IMR-90 (cell line): ENCODE data around the gene PTPRK. TPM values are rescaled to one million over a fixed set of nuclear protein-coding genes. Genes with fewer than 3 reads are reported as not detected.

Experiments
- ATAC-seq: fragments of 200-7000 bp; cut with Tn5 transposase; 2 replicates; pipeline ENCODE4 v1.9.1; 2020; ENCODE audit warnings: low read depth, mild to moderate bottlenecking, moderate library complexity
- BruUV-seq: library from RNA; stranded (reverse); fragments of 400-500 nt; replicated peaks from 2 replicates; lab custom pipeline; 2021; lab: Mats Ljungman, UMichigan
- CTCF ChIA-PET: fragments of 300-600 bp; formaldehyde crosslinking; extraction: SDS; loops from one replicate; lab custom pipeline; 2021; ENCODE audit warnings: antibody characterized with exemption; lab: Yijun Ruan, JAX
- POLR2A ChIA-PET: fragments of 300-600 bp; sonication (Branson Sonifier 250); formaldehyde crosslinking; loops from one replicate; lab custom pipeline; 2022; ENCODE audit warnings: antibody characterized with exemption; ENCODE audit not compliant: unreplicated experiment; lab: Charles Lee
- DNase-seq: peaks from one replicate; pipeline ENCODE4 v3.0.0; 2013
- H2AFZ ChIP-seq: replicated peaks from 2 replicates; pipeline ENCODE3; 2013; ENCODE audit warnings: low read length, mild to moderate bottlenecking; ENCODE audit not compliant: poor library complexity
- H2AK5ac ChIP-seq: 2 replicates; pipeline ENCODE4 v1.6.1; 2013; ENCODE audit warnings: low read depth, low read length, inconsistent platforms
- H2AK9ac ChIP-seq: replicated peaks from 2 replicates; pipeline ENCODE3; 2013; ENCODE audit warnings: mild to moderate bottlenecking, low read depth, low read length, moderate library complexity; ENCODE audit not compliant: poor library complexity
- H2BK120ac ChIP-seq: 2 replicates; pipeline ENCODE4 v1.6.1; 2013; ENCODE audit warnings: low read depth, low read length, inconsistent platforms
- H2BK15ac ChIP-seq: 3 replicates; pipeline ENCODE4 v1.6.1; 2013; ENCODE audit warnings: low read depth, low read length, inconsistent platforms
- H2BK20ac ChIP-seq: 2 replicates; pipeline ENCODE4 v1.6.1; 2013; ENCODE audit warnings: low read depth, mild to moderate bottlenecking, inconsistent platforms, low read length, moderate library complexity
- H2BK5ac ChIP-seq: 2 replicates; pipeline ENCODE4 v1.6.1; 2013; ENCODE audit warnings: mild to moderate bottlenecking, low read depth, low read length, inconsistent platforms; ENCODE audit not compliant: poor library complexity, severe bottlenecking
- H3K14ac ChIP-seq: replicated peaks from 2 replicates; pipeline ENCODE4 v1.6.1; 2013; ENCODE audit warnings: low read depth, low read length, inconsistent platforms
- H3K18ac ChIP-seq: 2 replicates; pipeline ENCODE4 v1.6.1; 2013; ENCODE audit warnings: low read depth, low read length, control low read depth
- H3K23ac ChIP-seq: 2 replicates; pipeline ENCODE4 v1.6.1; 2013; ENCODE audit warnings: low read depth, low read length, inconsistent platforms
- H3K27ac ChIP-seq: 2 replicates; pipeline ENCODE4 v1.5.1; 2013; ENCODE audit warnings: mild to moderate bottlenecking, control low read depth, low read length; ENCODE audit not compliant: insufficient read depth
- H3K27me3 ChIP-seq: 2 replicates; pipeline ENCODE4 v1.6.1; 2013; ENCODE audit warnings: low read length; ENCODE audit not compliant: control insufficient read depth, insufficient read depth
- H3K36me3 ChIP-seq: 2 replicates; pipeline ENCODE4 v1.6.1; 2013; ENCODE audit warnings: low read length, mixed read lengths; ENCODE audit not compliant: control insufficient read depth, insufficient read depth
- H3K4ac ChIP-seq: 2 replicates; pipeline ENCODE4 v1.6.1; 2013; ENCODE audit warnings: low read depth, low read length, inconsistent platforms
- H3K4me1 ChIP-seq: 2 replicates; pipeline ENCODE4 v1.6.1; 2013; ENCODE audit warnings: low read length, mixed read lengths; ENCODE audit not compliant: control insufficient read depth, insufficient read depth
- H3K4me2 ChIP-seq: 2 replicates; pipeline ENCODE4 v1.6.1; 2013; ENCODE audit warnings: low read depth, mild to moderate bottlenecking, control low read depth, low read length, moderate library complexity
- H3K4me3 ChIP-seq: 2 replicates; pipeline ENCODE4 v1.5.1; 2013; ENCODE audit warnings: low read depth, mild to moderate bottlenecking, control low read depth, low read length, moderate library complexity; ENCODE audit not compliant: insufficient read depth
- H3K56ac ChIP-seq: 2 replicates; pipeline ENCODE4 v1.6.1; 2013; ENCODE audit warnings: low read length, inconsistent platforms; ENCODE audit not compliant: insufficient read depth; ENCODE audit errors: extremely low read depth
- H3K79me1 ChIP-seq, 2 experiments: 2 replicates each; pipeline ENCODE4 v1.6.1; 2013; ENCODE audit warnings: low read length in 2 of 2, inconsistent platforms in 1 of 2, low read depth in 1 of 2
- H3K9ac ChIP-seq: 2 replicates; pipeline ENCODE4 v1.6.1; 2013; ENCODE audit warnings: low read depth, low read length, control low read depth
- H3K9me1 ChIP-seq: 2 replicates; pipeline ENCODE4 v1.6.1; 2013; ENCODE audit warnings: low read length, inconsistent platforms; ENCODE audit not compliant: insufficient read depth
- H3K9me3 ChIP-seq: 2 replicates; pipeline ENCODE4 v1.6.1; 2013; ENCODE audit warnings: low read length; ENCODE audit not compliant: control insufficient read depth, insufficient read depth
- H4K20me1 ChIP-seq: 2 replicates; pipeline ENCODE4 v1.6.1; 2013; ENCODE audit warnings: low read length, inconsistent platforms; ENCODE audit not compliant: insufficient read depth
- H4K5ac ChIP-seq: 2 replicates; pipeline ENCODE4 v1.6.1; 2013; ENCODE audit warnings: mild to moderate bottlenecking, low read depth, low read length, control low read depth
- H4K8ac ChIP-seq, 2 experiments: 2 replicates each; pipeline ENCODE4 v1.6.1; 2013; ENCODE audit warnings: low read depth in 2 of 2, low read length in 2 of 2, control low read depth in 1 of 2, inconsistent platforms in 1 of 2
- H4K91ac ChIP-seq: 2 replicates; pipeline ENCODE4 v1.6.1; 2013; ENCODE audit warnings: low read depth, low read length, inconsistent platforms; ENCODE audit not compliant: insufficient read depth
- BHLHE40 ChIP-seq: fragments of 150-350 bp; IDR thresholded peaks from 2 replicates; pipeline ENCODE4 v1.6.1; 2016; ENCODE audit warnings: mild to moderate bottlenecking, low read depth, low read length
- CEBPB ChIP-seq: IDR thresholded peaks from 2 replicates; pipeline ENCODE4 v1.6.1; 2012; ENCODE audit warnings: low read depth, low read length, improper control_type of control experiment
- CHD1 ChIP-seq: IDR thresholded peaks from 2 replicates; pipeline ENCODE4 v1.6.1; 2012; ENCODE audit warnings: low read depth, low read length, improper control_type of control experiment
- FOS ChIP-seq: fragments of 150-350 bp; IDR thresholded peaks from 2 replicates; pipeline ENCODE4 v1.6.1; 2016; ENCODE audit warnings: low read depth, low read length
- MAFK ChIP-seq: IDR thresholded peaks from 2 replicates; pipeline ENCODE4 v1.6.1; 2012; ENCODE audit warnings: low read depth, low read length, improper control_type of control experiment
- MAZ ChIP-seq: IDR thresholded peaks from 2 replicates; pipeline ENCODE4 v1.6.1; 2012; ENCODE audit warnings: low read depth, mild to moderate bottlenecking, low read length, improper control_type of control experiment, moderate library complexity, borderline replicate concordance
- MXI1 ChIP-seq: IDR thresholded peaks from 2 replicates; pipeline ENCODE4 v1.6.1; 2012; ENCODE audit warnings: low read depth, mild to moderate bottlenecking, low read length, moderate library complexity, borderline replicate concordance
- NFE2L2 ChIP-seq: fragments of 150-350 bp; IDR thresholded peaks from 2 replicates; pipeline ENCODE4 v1.6.1; 2016; ENCODE audit warnings: low read depth, mild to moderate bottlenecking, low read length
- POLR2A ChIP-seq: IDR thresholded peaks from 2 replicates; pipeline ENCODE4 v1.6.1; 2012; ENCODE audit warnings: mild to moderate bottlenecking, low read depth, low read length
- RAD21 ChIP-seq: IDR thresholded peaks from 2 replicates; pipeline ENCODE4 v1.6.1; 2012; ENCODE audit warnings: low read length, improper control_type of control experiment
- RCOR1 ChIP-seq: IDR thresholded peaks from 2 replicates; pipeline ENCODE4 v1.6.1; 2012; ENCODE audit warnings: mild to moderate bottlenecking, low read length, improper control_type of control experiment; ENCODE audit not compliant: insufficient replicate concordance
- RFX5 ChIP-seq: IDR thresholded peaks from 2 replicates; pipeline ENCODE4 v1.8.0; 2012; ENCODE audit warnings: low read depth, mild to moderate bottlenecking, low read length, moderate library complexity
- SMC3 ChIP-seq: fragments of 150-350 bp; IDR thresholded peaks from 2 replicates; pipeline ENCODE4 v1.6.1; 2016; ENCODE audit warnings: low read depth, mild to moderate bottlenecking, antibody characterized with exemption, low read length, moderate library complexity
- WGBS, 2 experiments: methylation state at CpG; one replicate each; pipeline versions ENCODE4 v1.1.5 to v1.1.7; 2013; ENCODE audit warnings: missing lambda C conversion rate in 2 of 2; ENCODE audit not compliant: insufficient read length in 1 of 2; ENCODE audit errors: extremely low coverage in 2 of 2; 5-methylcytosine and 5-hydroxymethylcytosine counted together
- dilution Hi-C: fragments of 300-500 bp; cut with HindIII; formaldehyde crosslinking; loops from one replicate; pipeline ENCODE4 v1.14.3; 2018; ENCODE audit warnings: low sequenced_read_pairs; ENCODE audit not compliant: unreplicated experiment
- in situ Hi-C: fragments of 300-500 bp; cut with MboI; formaldehyde crosslinking; loops from 3 replicates; pipeline ENCODE4 v1.14.3; 2019; ENCODE audit warnings: low sequenced_read_pairs, inconsistent platforms, mixed read lengths
- intact Hi-C: fragments of 100-400 bp; cut with micrococcal nuclease; formaldehyde crosslinking; loops from 2 replicates; pipeline ENCODE4 v1.10.0; 2022
- polyA plus RNA-seq, 3 experiments: library from polyadenylated mRNA; depleted of rRNA; stranded (reverse); fragments of >200 nt; gene quantifications; 2 replicates each; pipeline ENCODE4 v1.2.3, GENCODE V29; 2012; ENCODE audit warnings: low replicate concordance in 1 of 3
- total RNA-seq: library from RNA; depleted of rRNA; stranded (reverse); fragments of >200 nt; gene quantifications from 2 replicates; pipeline ENCODE4 v1.2.3, GENCODE V29; 2012
- TF ChIP-seq, protein P1 (sequence below): conservative IDR thresholded peaks from 2 replicates; pipeline ENCODE4 v1.5.1; 2012; ENCODE audit warnings: mild to moderate bottlenecking, low read depth, low read length, improper control_type of control experiment
- TF ChIP-seq, protein P2 (sequence below): fragments of 150-350 bp; IDR thresholded peaks from 2 replicates; pipeline ENCODE4 v1.6.1; 2017; ENCODE audit warnings: mild to moderate bottlenecking, antibody characterized with exemption, low read length, low read depth
- TF ChIP-seq, protein P3 (sequence below): fragments of 150-350 bp; IDR thresholded peaks from 2 replicates; pipeline ENCODE4 v1.6.1; 2016; ENCODE audit warnings: low read depth, mild to moderate bottlenecking, low read length, moderate library complexity, borderline replicate concordance

Gene PTPRK
- total and polyA plus RNA-seq, 2 of the 4 experiments (the other 2 are of a cell fraction), result 18.0 to 80.8 TPM

DNA sequence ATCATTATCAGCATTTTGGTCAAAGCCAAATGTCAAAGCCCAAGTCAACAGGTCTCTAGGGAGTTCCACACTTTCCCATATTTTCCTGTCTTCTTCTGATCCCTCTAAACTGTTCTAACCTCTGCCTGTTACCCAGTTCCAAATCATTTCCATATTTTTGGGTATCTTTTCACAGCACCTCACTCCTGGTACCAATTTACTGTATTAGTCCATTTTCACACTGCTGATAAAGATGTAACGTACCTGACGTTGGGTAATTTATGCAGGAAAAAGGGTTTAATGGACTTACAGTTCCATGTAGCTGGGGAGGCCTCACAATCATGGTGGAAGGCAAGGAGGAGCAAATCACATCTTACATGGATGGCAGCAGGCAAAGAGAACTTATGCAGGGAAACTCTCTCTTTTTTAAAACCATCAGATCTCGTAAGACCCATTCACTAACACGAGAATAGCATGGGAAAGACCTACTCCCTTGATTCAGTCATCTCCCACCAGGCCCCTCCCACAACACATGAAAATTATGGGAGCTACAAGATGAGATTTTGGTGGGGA lies 143.4 kb downstream of the PTPRK start:
- no peaks in the 10 kb centered on the region for H3K4me1 ChIP-seq
- no peak for DNase-seq
- no peak for ATAC-seq

More for the DNA sequence above, 143.4 kb downstream of the PTPRK start:
- Histone ChIP-seq H3K9me3 (peaks cover 13% of the 10 kb centered on the region), H2AK9ac (no peak overlapping the region), H4K5ac (no peak overlapping the region), H2BK120ac (no peak overlapping the region), H3K79me1 (peaks cover 11 to 35% of the 10 kb centered on the region in 2 experiments), H3K9me1 (no peaks in the 10 kb centered on the region), H2BK15ac (no peak overlapping the region), H2AK5ac (no peak overlapping the region), H3K4ac (no peak overlapping the region), H2AFZ (no peak overlapping the region), H2BK5ac (no peak overlapping the region), H3K18ac (no peak overlapping the region), H3K14ac (no peak overlapping the region), H4K8ac (no peak overlapping the region), H3K27ac (no peak overlapping the region), H3K4me2 (no peak overlapping the region), H3K27me3 (no peaks in the 10 kb centered on the region), H3K36me3 (peaks cover 3% of the 10 kb centered on the region), H2BK20ac (no peak overlapping the region), H3K4me3 (no peak overlapping the region), H3K23ac (no peak overlapping the region), H4K20me1 (no peaks in the 10 kb centered on the region; the same call in 1 of the 2 replicates), H3K56ac (no peak overlapping the region), H4K91ac (no peak overlapping the region), H3K9ac (no peak overlapping the region)
- WGBS, 2 experiments, result no CpG with 5 or more reads among the region's 4 CpGs
- in situ Hi-C loops, result no loop called here
- dilution Hi-C loops, result no loop called here
- ChIA-PET POLR2A (no interaction called here), CTCF (no interaction called here)
- intact Hi-C loops, result no loop called here
- TF ChIP-seq CHD1 (no peak), MAFK (no peak), MAZ (no peak), RAD21 (no peak), BHLHE40 (no peak), CEBPB (no peak), RFX5 (no peak), NFE2L2 (no peak), MXI1 (no peak), POLR2A (no peak), FOS (no peak), RCOR1 (no peak), SMC3 (no peak)
- TF ChIP-seq, protein P1, sequence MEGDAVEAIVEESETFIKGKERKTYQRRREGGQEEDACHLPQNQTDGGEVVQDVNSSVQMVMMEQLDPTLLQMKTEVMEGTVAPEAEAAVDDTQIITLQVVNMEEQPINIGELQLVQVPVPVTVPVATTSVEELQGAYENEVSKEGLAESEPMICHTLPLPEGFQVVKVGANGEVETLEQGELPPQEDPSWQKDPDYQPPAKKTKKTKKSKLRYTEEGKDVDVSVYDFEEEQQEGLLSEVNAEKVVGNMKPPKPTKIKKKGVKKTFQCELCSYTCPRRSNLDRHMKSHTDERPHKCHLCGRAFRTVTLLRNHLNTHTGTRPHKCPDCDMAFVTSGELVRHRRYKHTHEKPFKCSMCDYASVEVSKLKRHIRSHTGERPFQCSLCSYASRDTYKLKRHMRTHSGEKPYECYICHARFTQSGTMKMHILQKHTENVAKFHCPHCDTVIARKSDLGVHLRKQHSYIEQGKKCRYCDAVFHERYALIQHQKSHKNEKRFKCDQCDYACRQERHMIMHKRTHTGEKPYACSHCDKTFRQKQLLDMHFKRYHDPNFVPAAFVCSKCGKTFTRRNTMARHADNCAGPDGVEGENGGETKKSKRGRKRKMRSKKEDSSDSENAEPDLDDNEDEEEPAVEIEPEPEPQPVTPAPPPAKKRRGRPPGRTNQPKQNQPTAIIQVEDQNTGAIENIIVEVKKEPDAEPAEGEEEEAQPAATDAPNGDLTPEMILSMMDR, result no peak
- TF ChIP-seq, protein P2, sequence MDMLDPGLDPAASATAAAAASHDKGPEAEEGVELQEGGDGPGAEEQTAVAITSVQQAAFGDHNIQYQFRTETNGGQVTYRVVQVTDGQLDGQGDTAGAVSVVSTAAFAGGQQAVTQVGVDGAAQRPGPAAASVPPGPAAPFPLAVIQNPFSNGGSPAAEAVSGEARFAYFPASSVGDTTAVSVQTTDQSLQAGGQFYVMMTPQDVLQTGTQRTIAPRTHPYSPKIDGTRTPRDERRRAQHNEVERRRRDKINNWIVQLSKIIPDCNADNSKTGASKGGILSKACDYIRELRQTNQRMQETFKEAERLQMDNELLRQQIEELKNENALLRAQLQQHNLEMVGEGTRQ, result no peak
- TF ChIP-seq, protein P3, sequence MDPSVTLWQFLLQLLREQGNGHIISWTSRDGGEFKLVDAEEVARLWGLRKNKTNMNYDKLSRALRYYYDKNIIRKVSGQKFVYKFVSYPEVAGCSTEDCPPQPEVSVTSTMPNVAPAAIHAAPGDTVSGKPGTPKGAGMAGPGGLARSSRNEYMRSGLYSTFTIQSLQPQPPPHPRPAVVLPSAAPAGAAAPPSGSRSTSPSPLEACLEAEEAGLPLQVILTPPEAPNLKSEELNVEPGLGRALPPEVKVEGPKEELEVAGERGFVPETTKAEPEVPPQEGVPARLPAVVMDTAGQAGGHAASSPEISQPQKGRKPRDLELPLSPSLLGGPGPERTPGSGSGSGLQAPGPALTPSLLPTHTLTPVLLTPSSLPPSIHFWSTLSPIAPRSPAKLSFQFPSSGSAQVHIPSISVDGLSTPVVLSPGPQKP, result no peak
- no TSS peak for BruUV-seq
